Peyer's patch (tissue), 4 donors: Measurements from ENCODE around the gene CAMK1G. TPM values are rescaled to one million over a fixed set of nuclear protein-coding genes. Genes with fewer than 3 reads are reported as not detected.

Experiments used
- DNase-seq, 3 donors: peaks; one replicate each; pipeline ENCODE4 v3.0.0-alpha.2; 2017 to 2019
- H3K27ac ChIP-seq, 4 donors: fragments of 200-600 bp; sonication (generic); one replicate each; pipeline ENCODE4 v1.5.1; 2016 to 2019
- H3K27me3 ChIP-seq, 2 donors: fragments of 200-600 bp; sonication (generic); one replicate each; pipeline ENCODE4 v1.5.1; 2019
- H3K36me3 ChIP-seq, 3 donors: fragments of 200-600 bp; sonication (generic); one replicate each; pipeline ENCODE4 v1.5.1; 2016 to 2019
- H3K4me1 ChIP-seq, 4 donors: fragments of 200-600 bp; sonication (generic); one replicate each; pipeline ENCODE4 v1.5.1; 2016 to 2019
- H3K4me3 ChIP-seq, 4 donors: fragments of 200-600 bp; sonication (generic); 1 replicate in 3 of 4; 2 replicates in 1 of 4; pipeline ENCODE4 v1.5.1; 2016 to 2019; ENCODE audit warnings: mild to moderate bottlenecking in 1 of 4
- H3K9me3 ChIP-seq, 4 donors: fragments of 200-600 bp; sonication (generic); one replicate each; pipeline ENCODE4 v1.5.1; 2016 to 2019; ENCODE audit warnings: mild to moderate bottlenecking in 1 of 4
- POLR2A ChIP-seq, 2 donors: fragments of 450-650 bp; IDR thresholded peaks; one replicate each; pipeline ENCODE4 v1.5.1; 2017; ENCODE audit warnings: antibody characterized with exemption in 2 of 2, mild to moderate bottlenecking in 2 of 2, moderate library complexity in 2 of 2
- total RNA-seq, 4 donors: library from RNA; depleted of rRNA; stranded (reverse); fragments of >200 nt; gene quantifications; one replicate each; pipeline ENCODE4 v1.1.0, GENCODE V29; 2016
- TF ChIP-seq, protein P1 (sequence below), 6 experiments: fragments of 450-650 bp in 4 of 6; fragments of 200-600 bp in 2 of 6; sonication (generic) in 1 of 6; IDR thresholded peaks; one replicate each; pipeline ENCODE4 v1.5.1; 2017 to 2019; ENCODE audit warnings: antibody characterized with exemption in 6 of 6, mild to moderate bottlenecking in 3 of 6, moderate library complexity in 1 of 6

CAMK1G gene
- total RNA-seq, 4 donors from 2014 or later: not detected

DNA sequence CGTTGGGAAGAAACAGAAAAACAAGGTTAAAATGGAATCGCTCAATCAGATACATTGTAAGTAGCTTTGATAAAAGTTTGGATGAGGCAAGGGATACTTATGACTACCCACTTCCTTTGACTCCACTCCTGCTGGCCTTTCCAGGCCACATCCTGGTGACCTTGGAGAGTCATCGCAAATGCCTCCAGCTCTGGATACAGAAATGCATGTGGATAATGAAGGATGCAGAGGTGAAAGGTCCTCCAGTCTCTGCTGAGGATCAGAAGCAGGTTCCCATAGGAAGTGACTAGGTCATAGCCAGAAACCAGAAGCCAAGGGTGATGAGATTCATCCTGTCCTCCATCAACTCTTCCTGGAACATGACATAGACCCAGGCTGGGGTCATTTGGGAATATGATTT lies 6.2 kb upstream of the CAMK1G start:
- H3K36me3 ChIP-seq: no peaks in the 10 kb centered on the region
- no peaks in the 10 kb centered on the region for H3K4me1 ChIP-seq
- H3K4me3 ChIP-seq: no peak overlapping the region
- H3K27me3 ChIP-seq: no peaks in the 10 kb centered on the region
- no peak for TF ChIP-seq POLR2A (IDR thresholded peaks at IDR 0.05)
- TF ChIP-seq, protein P1, sequence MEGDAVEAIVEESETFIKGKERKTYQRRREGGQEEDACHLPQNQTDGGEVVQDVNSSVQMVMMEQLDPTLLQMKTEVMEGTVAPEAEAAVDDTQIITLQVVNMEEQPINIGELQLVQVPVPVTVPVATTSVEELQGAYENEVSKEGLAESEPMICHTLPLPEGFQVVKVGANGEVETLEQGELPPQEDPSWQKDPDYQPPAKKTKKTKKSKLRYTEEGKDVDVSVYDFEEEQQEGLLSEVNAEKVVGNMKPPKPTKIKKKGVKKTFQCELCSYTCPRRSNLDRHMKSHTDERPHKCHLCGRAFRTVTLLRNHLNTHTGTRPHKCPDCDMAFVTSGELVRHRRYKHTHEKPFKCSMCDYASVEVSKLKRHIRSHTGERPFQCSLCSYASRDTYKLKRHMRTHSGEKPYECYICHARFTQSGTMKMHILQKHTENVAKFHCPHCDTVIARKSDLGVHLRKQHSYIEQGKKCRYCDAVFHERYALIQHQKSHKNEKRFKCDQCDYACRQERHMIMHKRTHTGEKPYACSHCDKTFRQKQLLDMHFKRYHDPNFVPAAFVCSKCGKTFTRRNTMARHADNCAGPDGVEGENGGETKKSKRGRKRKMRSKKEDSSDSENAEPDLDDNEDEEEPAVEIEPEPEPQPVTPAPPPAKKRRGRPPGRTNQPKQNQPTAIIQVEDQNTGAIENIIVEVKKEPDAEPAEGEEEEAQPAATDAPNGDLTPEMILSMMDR (IDR thresholded peaks at IDR 0.05): no peak
- H3K9me3 ChIP-seq: no peaks in the 10 kb centered on the region
- no peak overlapping the region for H3K27ac ChIP-seq
- DNase-seq: peak in 1 of 3 donors; percentile 13

DNA sequence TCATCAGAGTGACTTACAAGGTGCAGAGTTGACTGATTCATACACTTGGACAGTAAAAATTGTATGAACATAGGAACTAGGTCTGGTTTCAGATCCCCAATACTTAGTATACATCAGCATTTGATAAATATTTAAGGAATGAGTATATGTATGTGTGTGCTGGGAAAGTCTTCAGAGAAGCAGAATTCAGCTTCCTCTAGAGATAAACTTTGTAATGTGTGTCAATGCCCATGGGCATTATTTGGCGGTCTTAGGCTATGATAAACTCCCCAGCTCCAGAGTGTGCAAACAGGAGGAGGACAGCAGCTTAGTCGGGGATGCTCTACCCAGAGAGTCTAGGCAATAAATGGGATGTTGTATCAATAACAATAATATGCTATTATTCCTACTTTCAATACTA lies 2.9 kb upstream of the CAMK1G start:
- peaks cover 0 to 4% (median 0%) of the 10 kb centered on the region in 4 donors for H3K4me1 ChIP-seq
- no peaks in the 10 kb centered on the region for H3K36me3 ChIP-seq
- no peak for DNase-seq
- no peak overlapping the region for H3K27ac ChIP-seq
- no peak overlapping the region for H3K4me3 ChIP-seq
- no peaks in the 10 kb centered on the region for H3K9me3 ChIP-seq
- TF ChIP-seq POLR2A (IDR thresholded peaks at IDR 0.05): no peak
- H3K27me3 ChIP-seq: no peaks in the 10 kb centered on the region

DNA sequence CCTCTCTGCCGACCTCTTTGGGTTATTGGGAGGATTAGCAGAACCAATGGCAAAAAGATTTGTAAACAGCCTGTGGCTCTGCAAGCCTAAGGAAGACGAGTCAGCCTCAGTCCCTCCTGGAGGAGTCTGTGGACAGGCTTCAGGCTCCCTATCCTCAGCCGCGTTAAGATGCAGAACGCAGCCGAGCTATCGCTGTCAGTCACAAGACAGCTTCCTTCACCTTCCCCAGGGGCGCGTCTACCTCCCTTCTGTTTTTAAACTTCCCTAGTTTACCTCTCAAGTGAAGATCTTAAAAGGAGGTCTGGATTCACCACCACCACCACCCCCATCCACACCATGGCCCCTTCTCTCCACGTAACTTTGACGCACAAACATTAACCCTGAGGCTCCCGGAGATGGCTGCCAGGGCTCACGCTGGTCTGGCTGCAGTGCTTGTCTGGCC lies 738 bp downstream of the CAMK1G start:
- TF ChIP-seq POLR2A (IDR thresholded peaks at IDR 0.05): no peak
- TF ChIP-seq, protein P1 (IDR thresholded peaks at IDR 0.05): no peak
- H3K9me3 ChIP-seq: no peaks in the 10 kb centered on the region
- no peak overlapping the region for H3K27ac ChIP-seq
- no peaks in the 10 kb centered on the region for H3K27me3 ChIP-seq
- no peaks in the 10 kb centered on the region for H3K36me3 ChIP-seq
- H3K4me3 ChIP-seq: no peak overlapping the region
- peaks cover 0 to 11% (median 0%) of the 10 kb centered on the region in 4 donors for H3K4me1 ChIP-seq
- DNase-seq: no peak

DNA sequence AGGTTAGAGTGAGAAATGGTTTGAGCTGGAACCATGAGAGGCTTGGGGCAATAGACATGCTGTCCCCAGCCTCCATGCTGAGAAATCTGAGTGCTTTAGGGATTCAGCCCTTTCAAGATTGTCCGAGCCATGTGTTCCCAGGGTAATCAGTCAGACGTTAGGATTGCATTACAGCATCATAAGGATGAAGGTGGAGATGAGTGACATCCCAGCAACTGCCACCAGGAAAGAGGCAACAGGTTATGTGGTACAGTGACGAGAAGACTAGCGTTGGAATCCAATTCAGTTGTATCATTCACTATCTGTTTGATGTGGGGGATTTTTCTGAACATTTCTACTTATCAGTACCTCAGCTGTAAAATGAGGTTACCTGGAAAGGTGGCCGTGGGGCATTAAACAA lies 1.7 kb downstream of the CAMK1G start:
- peak overlapping the region in 1 of 4 donors; percentile 4 for H3K4me3 ChIP-seq
- peaks cover 0 to 11% (median 0%) of the 10 kb centered on the region in 4 donors for H3K4me1 ChIP-seq
- DNase-seq: no peak
- H3K27ac ChIP-seq: no peak overlapping the region
- H3K9me3 ChIP-seq: no peaks in the 10 kb centered on the region
- H3K27me3 ChIP-seq: no peaks in the 10 kb centered on the region
- H3K36me3 ChIP-seq: no peaks in the 10 kb centered on the region
- TF ChIP-seq POLR2A (IDR thresholded peaks at IDR 0.05): no peak

DNA sequence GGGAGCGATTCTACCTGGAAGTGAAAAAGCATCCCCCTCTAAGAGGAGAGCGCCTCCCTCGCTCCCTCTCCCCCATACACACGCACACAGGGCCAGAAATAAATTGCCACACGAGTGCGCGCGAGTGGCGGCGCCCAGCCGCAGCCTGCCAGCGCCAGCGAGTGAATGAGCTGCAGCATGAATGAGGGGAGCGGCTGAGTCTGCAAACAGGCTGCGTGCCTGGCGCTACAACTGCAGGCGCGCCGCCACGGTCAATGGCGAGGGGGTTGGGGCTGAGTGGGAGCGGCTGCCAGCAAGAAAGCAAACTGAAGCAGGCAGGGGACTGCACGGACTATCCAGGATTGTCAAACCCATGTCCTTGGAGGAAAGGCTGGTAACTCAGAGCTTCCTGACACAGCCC lies 2.2 kb downstream of the CAMK1G start:
- Histone ChIP-seq H3K27ac (no peak overlapping the region), H3K4me3 (peak overlapping the region in 1 of 4 donors; percentile 4), H3K36me3 (no peaks in the 10 kb centered on the region), H3K27me3 (no peaks in the 10 kb centered on the region), H3K9me3 (no peaks in the 10 kb centered on the region), H3K4me1 (peaks cover 0 to 11% (median 0%) of the 10 kb centered on the region in 4 donors)
- TF ChIP-seq, protein P1 (IDR thresholded peaks at IDR 0.05): no peak
- TF ChIP-seq POLR2A (IDR thresholded peaks at IDR 0.05): no peak
- peak in 2 of 3 donors; percentile 50 to 67 for DNase-seq

DNA sequence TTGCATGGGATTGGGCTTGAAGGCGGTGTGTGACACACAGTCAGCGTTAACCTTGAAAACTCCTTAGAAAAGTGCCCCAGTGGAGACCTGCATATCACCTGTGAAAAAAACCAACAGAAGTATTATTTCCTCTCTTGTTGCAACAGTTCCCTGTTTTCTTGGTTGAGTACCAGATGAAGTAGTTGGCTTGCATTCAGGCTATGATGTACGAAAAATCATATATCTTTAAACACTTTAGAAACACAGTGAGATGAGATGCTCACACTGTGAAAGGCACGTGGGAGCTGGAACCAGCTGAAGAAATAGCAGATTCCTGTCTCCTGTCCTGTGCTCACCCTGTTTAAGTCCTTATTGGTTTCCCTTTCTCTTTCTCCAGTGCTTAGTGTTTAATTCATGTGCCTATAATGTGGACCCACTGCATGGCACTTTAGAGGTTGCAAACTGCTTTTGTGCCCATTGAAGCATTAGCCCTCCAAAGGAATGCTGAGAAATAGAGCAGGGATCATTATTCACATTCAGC lies 2.8 kb downstream of the CAMK1G start:
- Histone ChIP-seq H3K4me3 (no peak overlapping the region), H3K9me3 (no peaks in the 10 kb centered on the region), H3K27me3 (no peaks in the 10 kb centered on the region), H3K4me1 (peaks cover 0 to 11% (median 0%) of the 10 kb centered on the region in 4 donors), H3K36me3 (no peaks in the 10 kb centered on the region), H3K27ac (no peak overlapping the region)
- TF ChIP-seq, protein P1 (IDR thresholded peaks at IDR 0.05): no peak
- TF ChIP-seq POLR2A (IDR thresholded peaks at IDR 0.05): no peak
- DNase-seq: no peak

DNA sequence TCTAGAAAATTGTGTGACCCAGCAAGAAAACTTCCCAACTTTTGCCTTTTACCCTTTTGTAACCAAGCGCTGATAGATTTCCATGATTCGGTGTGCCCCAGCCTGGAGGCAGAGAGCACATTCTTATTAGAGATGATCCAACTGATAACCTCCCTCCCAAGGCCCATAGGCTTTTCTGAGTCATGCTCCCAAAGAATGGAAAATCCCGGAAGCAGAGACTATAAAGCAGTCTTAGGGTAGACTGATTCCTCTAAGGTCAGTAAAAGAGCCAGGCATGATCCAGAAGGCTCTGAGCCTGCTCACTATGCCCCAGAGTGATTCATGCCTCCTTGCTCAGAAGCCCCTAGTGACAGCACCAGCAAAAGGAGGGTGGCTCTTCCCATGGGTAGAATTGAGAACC lies 4.3 kb downstream of the CAMK1G start:
- DNase-seq: no peak
- Histone ChIP-seq H3K36me3 (no peaks in the 10 kb centered on the region), H3K4me1 (peaks cover 0 to 11% (median 0%) of the 10 kb centered on the region in 4 donors), H3K4me3 (no peak overlapping the region), H3K27me3 (no peaks in the 10 kb centered on the region), H3K27ac (no peak overlapping the region), H3K9me3 (no peaks in the 10 kb centered on the region)
- no peak for TF ChIP-seq POLR2A (IDR thresholded peaks at IDR 0.05)
- TF ChIP-seq, protein P1 (IDR thresholded peaks at IDR 0.05): no peak
